ENCODE results near the gene RCCD1.

DNA sequence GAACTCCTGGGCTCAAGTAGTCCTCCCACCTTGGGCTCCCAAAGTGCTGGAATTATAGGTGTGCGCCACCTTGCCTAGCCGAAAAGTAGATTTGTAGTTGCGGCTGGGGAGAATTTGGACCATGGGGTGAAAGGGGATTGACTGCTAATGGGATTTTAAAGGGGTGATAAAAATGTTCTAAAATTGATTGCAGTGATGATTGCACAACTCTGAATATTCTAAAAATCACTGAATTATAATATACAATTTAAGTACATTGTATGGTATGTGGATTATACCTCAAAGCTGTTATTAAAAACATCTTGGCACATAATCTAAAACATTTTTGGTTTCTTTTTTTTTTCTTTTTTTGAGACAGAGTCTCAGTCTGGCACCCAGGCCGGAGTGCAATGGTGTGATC lies 35.8 kb downstream of the RCCD1 start:
- TF ChIP-seq, protein P1, sequence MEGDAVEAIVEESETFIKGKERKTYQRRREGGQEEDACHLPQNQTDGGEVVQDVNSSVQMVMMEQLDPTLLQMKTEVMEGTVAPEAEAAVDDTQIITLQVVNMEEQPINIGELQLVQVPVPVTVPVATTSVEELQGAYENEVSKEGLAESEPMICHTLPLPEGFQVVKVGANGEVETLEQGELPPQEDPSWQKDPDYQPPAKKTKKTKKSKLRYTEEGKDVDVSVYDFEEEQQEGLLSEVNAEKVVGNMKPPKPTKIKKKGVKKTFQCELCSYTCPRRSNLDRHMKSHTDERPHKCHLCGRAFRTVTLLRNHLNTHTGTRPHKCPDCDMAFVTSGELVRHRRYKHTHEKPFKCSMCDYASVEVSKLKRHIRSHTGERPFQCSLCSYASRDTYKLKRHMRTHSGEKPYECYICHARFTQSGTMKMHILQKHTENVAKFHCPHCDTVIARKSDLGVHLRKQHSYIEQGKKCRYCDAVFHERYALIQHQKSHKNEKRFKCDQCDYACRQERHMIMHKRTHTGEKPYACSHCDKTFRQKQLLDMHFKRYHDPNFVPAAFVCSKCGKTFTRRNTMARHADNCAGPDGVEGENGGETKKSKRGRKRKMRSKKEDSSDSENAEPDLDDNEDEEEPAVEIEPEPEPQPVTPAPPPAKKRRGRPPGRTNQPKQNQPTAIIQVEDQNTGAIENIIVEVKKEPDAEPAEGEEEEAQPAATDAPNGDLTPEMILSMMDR (IDR thresholded peaks at IDR 0.05 in 2 of 3, conservative IDR thresholded peaks at IDR 0.05 in 1 of 3; ENCODE audit: borderline replicate concordance in 1 of 3, insufficient read depth in 1 of 3, low read depth in 2 of 3, low read length in 2 of 3) = no peak
- TF ChIP-seq ZNF274 (IDR thresholded peaks at IDR 0.05; ENCODE audit: low read depth, low read length) = no peak
- no peak for TF ChIP-seq JUND (IDR thresholded peaks at IDR 0.05)
- TF ChIP-seq POLR2AphosphoS5 (IDR thresholded peaks at IDR 0.05; ENCODE audit: low read depth, low read length) = no peak
